ENCODE data around the gene UGP2. TPM values are rescaled to one million over a fixed set of nuclear protein-coding genes. Genes with fewer than 3 reads are reported as not detected.

The UGP2 gene
- total RNA-seq, 1 donor from 2014 or later = 314 TPM

GRCh38 chr2:63819256-63819655 is 22.4 kb upstream of the UGP2 start:
- FAIRE-seq = no peak
- Histone ChIP-seq H4K20me1 (ENCODE audit: insufficient read depth, low read length) (no peaks in the 10 kb centered on the region), H3K9ac (ENCODE audit: low read length) (no peak overlapping the region), H3K9me3 (ENCODE audit: insufficient read depth, low read depth, low read length) (no peaks in the 10 kb centered on the region), H3K4me3 (ENCODE audit: insufficient read depth, low read depth, low read length) (no peak overlapping the region), H3K27me3 (ENCODE audit: insufficient read depth, low read length) (no peaks in the 10 kb centered on the region), H3K4me1 (ENCODE audit: insufficient read depth, low read length) (no peaks in the 10 kb centered on the region), H3K79me2 (ENCODE audit: insufficient read depth, low read length) (no peaks in the 10 kb centered on the region), H2AFZ (ENCODE audit: low read depth, low read length) (no peak overlapping the region), H3K36me3 (ENCODE audit: insufficient read depth, low read length) (no peaks in the 10 kb centered on the region), H3K4me2 (ENCODE audit: low read length) (no peak overlapping the region), H3K27ac (ENCODE audit: low read depth, low read length) (no peak overlapping the region)
- Mint-ChIP-seq H3K9me3 (ENCODE audit: unreplicated experiment) (no peaks in the 10 kb centered on the region), H3K4me1 (ENCODE audit: low read depth, unreplicated experiment) (peaks cover 28% of the 10 kb centered on the region), H3K27ac (ENCODE audit: unreplicated experiment) (no peak overlapping the region), H3K36me3 (ENCODE audit: low read depth, unreplicated experiment) (peaks cover 10% of the 10 kb centered on the region), H3K4me3 (ENCODE audit: unreplicated experiment) (no peak overlapping the region), H3K27me3 (ENCODE audit: low read depth, unreplicated experiment) (no peaks in the 10 kb centered on the region)
- TF ChIP-seq CTCF (IDR thresholded peaks at IDR 0.05; ENCODE audit: insufficient read depth, low read depth, low read length) = no peak
- no peak for TF ChIP-seq EZH2 (IDR thresholded peaks at IDR 0.05; ENCODE audit: insufficient read depth, low read length)
- DNase-seq (ENCODE audit: low read depth) = no peak

GRCh38 chr2:63819765-63820717 is 21.7 kb upstream of the UGP2 start:
- Mint-ChIP-seq H3K9me3 (ENCODE audit: unreplicated experiment) (no peaks in the 10 kb centered on the region), H3K36me3 (ENCODE audit: low read depth, unreplicated experiment) (peaks cover 10% of the 10 kb centered on the region), H3K27me3 (ENCODE audit: low read depth, unreplicated experiment) (no peaks in the 10 kb centered on the region), H3K4me1 (ENCODE audit: low read depth, unreplicated experiment) (peaks cover 23% of the 10 kb centered on the region), H3K4me3 (ENCODE audit: unreplicated experiment) (no peak overlapping the region), H3K27ac (ENCODE audit: unreplicated experiment) (no peak overlapping the region)
- H3K4me3 ChIP-seq (ENCODE audit: insufficient read depth, low read depth, low read length) = no peak overlapping the region
- no peaks in the 10 kb centered on the region for H3K79me2 ChIP-seq (ENCODE audit: insufficient read depth, low read length)
- H3K36me3 ChIP-seq (ENCODE audit: insufficient read depth, low read length) = no peaks in the 10 kb centered on the region
- no peak overlapping the region for H3K9ac ChIP-seq (ENCODE audit: low read length)
- no peaks in the 10 kb centered on the region for H4K20me1 ChIP-seq (ENCODE audit: insufficient read depth, low read length)
- H3K4me1 ChIP-seq (ENCODE audit: insufficient read depth, low read length) = no peaks in the 10 kb centered on the region
- no peaks in the 10 kb centered on the region for H3K9me3 ChIP-seq (ENCODE audit: insufficient read depth, low read depth, low read length)
- H3K4me2 ChIP-seq (ENCODE audit: low read length) = no peak overlapping the region
- FAIRE-seq (peak; percentile 26), DNase-seq (ENCODE audit: low read depth) (no peak)
- no peak overlapping the region for H3K27ac ChIP-seq (ENCODE audit: low read depth, low read length)
- H3K27me3 ChIP-seq (ENCODE audit: insufficient read depth, low read length) = no peaks in the 10 kb centered on the region
- no peak overlapping the region for H2AFZ ChIP-seq (ENCODE audit: low read depth, low read length)
- TF ChIP-seq CTCF (IDR thresholded peaks at IDR 0.05; ENCODE audit: insufficient read depth, low read depth, low read length) (no peak), EZH2 (IDR thresholded peaks at IDR 0.05; ENCODE audit: insufficient read depth, low read length) (no peak)

GRCh38 chr2:63820969-63821368 is 20.7 kb upstream of the UGP2 start:
- DNase-seq (ENCODE audit: low read depth) = no peak
- Mint-ChIP-seq H3K4me3 (ENCODE audit: unreplicated experiment) (peak overlapping the region; percentile 0), H3K4me1 (ENCODE audit: low read depth, unreplicated experiment) (peaks cover 23% of the 10 kb centered on the region), H3K9me3 (ENCODE audit: unreplicated experiment) (no peaks in the 10 kb centered on the region), H3K27me3 (ENCODE audit: low read depth, unreplicated experiment) (no peaks in the 10 kb centered on the region), H3K27ac (ENCODE audit: unreplicated experiment) (no peak overlapping the region), H3K36me3 (ENCODE audit: low read depth, unreplicated experiment) (peaks cover 10% of the 10 kb centered on the region)
- H3K27me3 ChIP-seq (ENCODE audit: insufficient read depth, low read length) = no peaks in the 10 kb centered on the region
- no peak for TF ChIP-seq CTCF (IDR thresholded peaks at IDR 0.05; ENCODE audit: insufficient read depth, low read depth, low read length)
- TF ChIP-seq EZH2 (IDR thresholded peaks at IDR 0.05; ENCODE audit: insufficient read depth, low read length) = no peak
- no peaks in the 10 kb centered on the region for H3K9me3 ChIP-seq (ENCODE audit: insufficient read depth, low read depth, low read length)
- FAIRE-seq = no peak
- H3K36me3 ChIP-seq (ENCODE audit: insufficient read depth, low read length) = no peaks in the 10 kb centered on the region
- no peak overlapping the region for H2AFZ ChIP-seq (ENCODE audit: low read depth, low read length)
- no peak overlapping the region for H3K27ac ChIP-seq (ENCODE audit: low read depth, low read length)
- H3K9ac ChIP-seq (ENCODE audit: low read length) = no peak overlapping the region
- H4K20me1 ChIP-seq (ENCODE audit: insufficient read depth, low read length) = no peaks in the 10 kb centered on the region
- H3K4me2 ChIP-seq (ENCODE audit: low read length) = no peak overlapping the region
- H3K4me3 ChIP-seq (ENCODE audit: insufficient read depth, low read depth, low read length) = no peak overlapping the region
- no peaks in the 10 kb centered on the region for H3K4me1 ChIP-seq (ENCODE audit: insufficient read depth, low read length)
- H3K79me2 ChIP-seq (ENCODE audit: insufficient read depth, low read length) = no peaks in the 10 kb centered on the region
